GM10248 (cell line): ENCODE results near the gene PIK3R5.

ENCODE experiments used
- CTCF ChIA-PET: fragments of 300-600 bp; sonication (Branson Sonifier 250); formaldehyde crosslinking; extraction: SDS; loops from one replicate; lab custom pipeline; 2021; ENCODE audit warnings: antibody characterized with exemption; lab: Yijun Ruan, JAX
- POLR2A ChIA-PET: fragments of 350-650 bp; sonication (Branson Sonifier 250); formaldehyde crosslinking; extraction: SDS; loops from one replicate; lab custom pipeline; 2020; ENCODE audit warnings: antibody characterized with exemption; lab: Yijun Ruan, JAX
- DNase-seq: peaks from one replicate; pipeline ENCODE4 v3.0.0; 2012; ENCODE audit errors: extremely low spot score
- TF ChIP-seq, protein P1 (sequence below): IDR thresholded peaks from 2 replicates; pipeline ENCODE4 v1.5.1; 2012; ENCODE audit warnings: mild to moderate bottlenecking, low read depth; ENCODE audit errors: extremely low read depth, missing control alignments, control extremely low read depth

PIK3R5 gene

DNA sequence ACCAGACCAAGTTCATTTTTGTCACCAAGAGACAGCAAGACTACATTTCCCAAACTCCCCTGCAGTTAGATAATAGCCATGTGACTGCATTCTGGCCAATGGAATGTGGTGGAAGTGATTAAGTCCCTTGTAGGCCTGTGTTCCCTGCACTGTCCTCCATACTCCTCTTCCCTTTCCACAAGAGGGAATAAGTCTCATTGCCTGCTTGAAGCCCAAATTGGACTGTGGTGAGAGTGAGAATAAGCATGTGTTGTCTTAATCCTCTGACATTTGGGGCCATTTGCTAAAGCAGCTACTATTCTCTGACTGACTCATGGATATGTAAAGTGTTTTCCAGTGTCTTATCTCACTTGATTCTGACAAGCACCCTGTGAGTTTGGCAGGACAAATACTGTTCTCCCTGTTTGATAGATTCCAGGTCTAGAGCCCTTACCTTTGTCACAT is 118.7 kb downstream of the PIK3R5 start:
- CTCF ChIA-PET = interaction anchor here (1.1 kb wide), 1 partner anchor 151 kb away, joined by 3 read pairs; no protein-coding TSS in a partner anchor
- TF ChIP-seq, protein P1, sequence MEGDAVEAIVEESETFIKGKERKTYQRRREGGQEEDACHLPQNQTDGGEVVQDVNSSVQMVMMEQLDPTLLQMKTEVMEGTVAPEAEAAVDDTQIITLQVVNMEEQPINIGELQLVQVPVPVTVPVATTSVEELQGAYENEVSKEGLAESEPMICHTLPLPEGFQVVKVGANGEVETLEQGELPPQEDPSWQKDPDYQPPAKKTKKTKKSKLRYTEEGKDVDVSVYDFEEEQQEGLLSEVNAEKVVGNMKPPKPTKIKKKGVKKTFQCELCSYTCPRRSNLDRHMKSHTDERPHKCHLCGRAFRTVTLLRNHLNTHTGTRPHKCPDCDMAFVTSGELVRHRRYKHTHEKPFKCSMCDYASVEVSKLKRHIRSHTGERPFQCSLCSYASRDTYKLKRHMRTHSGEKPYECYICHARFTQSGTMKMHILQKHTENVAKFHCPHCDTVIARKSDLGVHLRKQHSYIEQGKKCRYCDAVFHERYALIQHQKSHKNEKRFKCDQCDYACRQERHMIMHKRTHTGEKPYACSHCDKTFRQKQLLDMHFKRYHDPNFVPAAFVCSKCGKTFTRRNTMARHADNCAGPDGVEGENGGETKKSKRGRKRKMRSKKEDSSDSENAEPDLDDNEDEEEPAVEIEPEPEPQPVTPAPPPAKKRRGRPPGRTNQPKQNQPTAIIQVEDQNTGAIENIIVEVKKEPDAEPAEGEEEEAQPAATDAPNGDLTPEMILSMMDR = no peak
- POLR2A ChIA-PET = no interaction called here
- DNase-seq = no peak

- no peak for DNase-seq
- ChIA-PET CTCF (interaction anchor here (0.9 to 5.0 kb wide), 7 partner anchors 13 to 153 kb away, joined by 3 to 18 read pairs (median 3); no protein-coding TSS in a partner anchor), POLR2A (no interaction called here)
- TF ChIP-seq, protein P1 = no peak
Measured at GRCh38 chr17:8844229-8845218, 121.0 kb downstream of the PIK3R5 start.

DNA sequence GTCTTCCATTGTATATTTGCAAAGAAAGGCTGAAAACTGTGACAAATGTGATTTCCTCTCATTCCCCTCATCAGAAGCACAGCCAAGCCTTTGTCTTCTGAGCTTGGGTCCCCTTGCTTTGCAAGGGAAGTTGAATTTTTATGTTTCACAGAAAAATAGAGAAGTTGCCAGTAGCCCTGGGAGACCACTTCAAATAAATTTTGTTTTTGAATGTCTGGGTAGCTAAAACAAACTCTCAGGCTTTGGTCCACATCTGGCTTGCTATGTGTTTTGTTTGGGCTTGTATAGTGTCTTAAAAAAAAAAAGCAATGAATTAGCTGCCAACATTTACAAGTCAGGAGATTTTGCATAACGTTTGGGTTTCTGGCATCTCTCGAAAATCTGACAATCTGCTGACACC is 122.2 kb downstream of the PIK3R5 start:
- POLR2A ChIA-PET = no interaction called here
- CTCF ChIA-PET = interaction anchor here (0.6 to 5.0 kb wide), 8 partner anchors 9 to 154 kb away, joined by 3 to 18 read pairs (median 4); no protein-coding TSS in a partner anchor
- TF ChIP-seq, protein P1 = no peak
- no peak for DNase-seq

GRCh38 chr17:8841844-8842243 is 123.7 kb downstream of the PIK3R5 start:
- CTCF ChIA-PET = interaction anchor here (1.3 to 5.0 kb wide), 4 partner anchors 8 to 157 kb away, joined by 3 to 18 read pairs (median 4); no protein-coding TSS in a partner anchor
- no peak for DNase-seq
- POLR2A ChIA-PET = no interaction called here
- TF ChIP-seq, protein P1 = no peak

GRCh38 chr17:8839410-8839935 is 126.0 kb downstream of the PIK3R5 start:
- TF ChIP-seq, protein P1 = no peak
- ChIA-PET POLR2A (no interaction called here), CTCF (interaction anchor here (0.6 to 1.1 kb wide), 3 partner anchors 9 to 55 kb away, joined by 3 read pairs; no protein-coding TSS in a partner anchor)
- no peak for DNase-seq

GRCh38 chr17:8838551-8839095 is 126.9 kb downstream of the PIK3R5 start:
- POLR2A ChIA-PET = no interaction called here
- TF ChIP-seq, protein P1 = no peak

More at GRCh38 chr17:8838551-8839095, 126.9 kb downstream of the PIK3R5 start:
- CTCF ChIA-PET = interaction anchor here (0.8 to 1.2 kb wide), 3 partner anchors 10 to 159 kb away, joined by 3 read pairs; no protein-coding TSS in a partner anchor
- no peak for DNase-seq
